Left cardiac atrium (tissue), 4 donors: ENCODE measurements around the gene GRIN3B. TPM values are rescaled to one million over a fixed set of nuclear protein-coding genes. Genes with fewer than 3 reads are reported as not detected.

Experiments used
- ATAC-seq, 2 donors: fragments of 200-7000 bp; cut with Tn5 transposase; one replicate each; pipeline ENCODE4 v1.9.1; 2020; ENCODE audit warnings: mild to moderate bottlenecking in 2 of 2, moderate library complexity in 2 of 2
- DNase-seq: peaks from one replicate; pipeline ENCODE4 v3.0.0-alpha.2; 2020
- intact Hi-C, 2 donors: fragments of 100-400 bp; cut with DNase I; formaldehyde crosslinking; loops; one replicate each; pipeline versions ENCODE4 v1.14.1 to v1.15.1; 2022 to 2023
- total RNA-seq, 2 donors: library from RNA; stranded (reverse); fragmentation: NEBNext Ultra II Directional; extraction: Animal tissue kit (Norgen Biotek cat#: 25700); gene quantifications; one replicate each; pipeline ENCODE4 v1.2.1, GENCODE V29; 2021
- donor health status: DM: no; HTN: yes; CAD: no.
- donor health status: DM: no; HTN: yes; CAD: no; lungs with severe emphysema.
- donor health status: DM: yes; HTN: yes; CAD: no.
- donor health status: Dilated cardiomyopathy.

Gene GRIN3B
- total RNA-seq, 2 donors from 2014 or later, result 0.06 TPM; not detected in 1

- ATAC-seq, result no peak
- intact Hi-C loops, result loop anchor here in 1 of 2 donors (10.0 kb wide), 1 partner anchor 131 kb away; the partner anchor contains the start of genes CFD and ELANE
- no peak for DNase-seq
Observed at GRCh38 chr19:986083-986482, 14.1 kb upstream of the GRIN3B start.

DNA sequence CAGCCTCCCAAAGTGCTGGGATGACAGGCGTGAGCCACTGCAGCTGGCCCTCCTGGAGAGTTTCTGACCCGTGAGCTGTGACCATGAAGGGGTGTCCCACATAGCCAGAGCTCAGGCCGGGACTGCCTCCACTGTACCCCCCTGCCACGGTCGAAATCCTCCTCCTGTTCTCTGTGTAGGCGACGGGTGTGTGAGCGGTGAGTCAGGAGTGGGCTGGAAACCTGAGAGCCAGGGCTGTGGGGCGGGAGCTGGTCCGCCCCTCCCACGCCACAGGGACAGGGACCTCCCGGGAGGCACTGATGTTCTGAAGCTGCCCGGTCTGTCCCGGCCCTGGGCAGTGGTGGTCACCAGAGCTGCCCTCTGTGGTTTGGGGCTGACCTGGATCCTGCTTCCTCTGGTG lies 12.1 kb upstream of the GRIN3B start:
- ATAC-seq (no peak), DNase-seq (no peak)
- intact Hi-C loops, result loop anchor here in 1 of 2 donors (10.0 kb wide), 1 partner anchor 133 kb away; the partner anchor contains the start of genes CFD and ELANE

DNA sequence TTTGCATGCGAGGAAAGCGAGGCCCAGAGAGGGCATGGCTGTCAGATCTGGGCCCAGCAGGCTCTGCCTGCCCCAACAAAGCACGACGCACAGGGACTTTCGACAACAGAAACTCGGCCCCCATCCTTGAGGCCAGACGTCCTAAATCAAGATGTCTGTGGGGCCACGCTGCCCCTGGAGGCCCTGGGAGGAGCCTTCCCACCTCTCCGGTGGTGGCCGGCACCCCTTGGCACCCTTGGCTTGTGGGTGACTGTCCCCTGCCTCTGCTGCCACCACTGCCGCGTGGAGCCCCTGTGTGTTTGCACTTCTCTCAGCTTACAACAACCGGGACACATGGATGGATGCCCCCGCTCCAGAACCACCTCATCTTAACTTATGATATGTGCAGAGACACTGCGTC lies 11.7 kb upstream of the GRIN3B start:
- no peak for DNase-seq
- no peak for ATAC-seq
- intact Hi-C loops, result loop anchor here in 1 of 2 donors (10.0 kb wide), 1 partner anchor 134 kb away; the partner anchor contains the start of genes CFD and ELANE

- DNase-seq (no peak), ATAC-seq (no peak)
- intact Hi-C loops, result loop anchor here in 1 of 2 donors (10.0 kb wide), 1 partner anchor 135 kb away; the partner anchor contains the start of genes CFD and ELANE
Observed at GRCh38 chr19:989381-990081, 10.7 kb upstream of the GRIN3B start.

DNA sequence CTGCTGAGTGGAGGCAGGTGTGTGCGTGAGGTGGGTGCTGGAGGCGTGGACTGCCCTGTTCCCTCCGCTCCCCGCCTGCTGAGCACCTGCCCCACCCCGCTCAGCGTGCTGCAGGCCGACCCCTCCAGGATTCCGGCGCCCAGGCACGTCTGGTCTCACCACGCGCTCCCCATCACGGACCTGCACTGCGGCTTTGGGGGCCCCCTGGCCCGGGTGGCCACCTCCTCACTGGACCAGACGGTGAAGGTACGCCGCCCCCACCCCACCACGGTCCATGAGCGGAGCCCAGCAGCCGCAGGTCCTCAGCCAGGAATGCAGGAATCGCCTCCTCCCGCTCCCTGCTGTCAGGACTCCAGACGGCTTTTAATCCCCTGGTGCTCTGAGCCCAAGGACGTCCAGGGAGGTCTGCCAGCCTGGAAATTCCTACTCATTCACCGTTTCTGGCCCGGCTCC lies 10.1 kb upstream of the GRIN3B start:
- intact Hi-C loops, result no loop called here
- ATAC-seq (no peak), DNase-seq (peak; percentile 13)

DNA sequence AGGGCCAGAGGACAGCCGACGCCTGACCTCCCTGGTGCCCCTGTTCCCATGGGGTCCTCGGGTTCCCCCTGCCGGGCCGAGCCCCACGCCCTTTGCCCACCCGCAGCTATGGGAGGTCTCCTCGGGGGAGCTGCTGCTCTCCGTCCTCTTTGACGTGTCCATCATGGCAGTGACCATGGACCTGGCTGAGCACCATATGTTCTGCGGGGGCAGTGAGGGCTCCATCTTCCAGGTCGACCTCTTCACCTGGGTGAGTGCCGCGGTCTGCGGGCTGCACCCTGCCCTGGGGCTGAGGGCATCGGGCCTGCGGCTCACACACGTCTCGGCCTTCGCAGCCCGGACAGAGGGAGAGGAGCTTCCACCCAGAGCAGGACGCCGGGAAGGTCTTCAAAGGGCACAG lies 9.5 kb upstream of the GRIN3B start:
- intact Hi-C loops, result no loop called here
- no peak for DNase-seq
- no peak for ATAC-seq

- no peak for DNase-seq
- intact Hi-C loops, result no loop called here
- ATAC-seq, result peak; percentile 41
Observed at GRCh38 chr19:991174-991931, 8.9 kb upstream of the GRIN3B start.

GRCh38 chr19:991932-992669 lies 8.1 kb upstream of the GRIN3B start:
- ATAC-seq, result no peak
- intact Hi-C loops, result no loop called here
- DNase-seq, result no peak

DNA sequence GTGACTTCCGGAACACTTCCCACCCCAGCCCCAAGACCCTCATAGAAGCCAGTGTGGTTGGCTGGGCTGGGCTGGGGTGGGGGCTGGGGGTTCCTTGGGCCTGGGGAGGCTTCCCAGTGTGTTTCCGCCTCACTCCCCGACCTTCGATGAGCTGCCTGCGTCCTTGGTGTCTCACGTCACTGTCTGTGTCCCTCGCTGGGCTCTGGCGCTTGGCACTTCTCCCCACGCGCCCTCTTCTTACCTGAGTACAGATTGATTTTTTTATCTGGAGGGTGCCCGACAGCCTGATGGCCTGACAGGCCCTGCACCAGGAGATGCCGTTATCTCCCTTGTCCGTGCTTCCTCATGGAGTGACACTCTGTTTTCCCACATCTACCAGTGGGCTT lies 7.6 kb upstream of the GRIN3B start:
- no peak for DNase-seq
- intact Hi-C loops, result no loop called here
- ATAC-seq, result no peak

DNA sequence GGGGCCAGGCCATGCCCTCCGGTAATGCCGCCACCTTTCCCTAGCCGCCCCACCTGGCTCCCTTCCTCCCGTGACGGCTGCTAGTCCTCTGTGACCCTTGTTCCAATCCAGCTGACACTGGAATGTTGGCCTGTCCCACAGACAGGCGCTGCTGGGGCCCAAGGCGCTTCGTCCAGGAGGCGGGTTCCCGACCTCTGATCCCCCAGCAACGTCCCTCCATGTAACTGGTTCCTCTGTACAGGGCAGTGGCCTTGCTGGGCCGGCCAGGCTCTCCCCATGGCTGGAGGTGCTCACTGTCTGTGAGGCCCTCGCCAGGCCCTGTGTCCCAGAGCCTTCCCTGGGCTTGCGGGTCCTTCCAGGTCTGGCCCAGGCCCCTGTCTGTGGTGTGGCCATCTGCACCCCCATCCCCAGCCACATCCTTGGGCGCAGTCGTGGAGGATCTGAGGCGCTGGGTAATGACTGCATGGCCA lies 6.8 kb upstream of the GRIN3B start:
- DNase-seq (no peak), ATAC-seq (no peak)
- intact Hi-C loops, result no loop called here

DNA sequence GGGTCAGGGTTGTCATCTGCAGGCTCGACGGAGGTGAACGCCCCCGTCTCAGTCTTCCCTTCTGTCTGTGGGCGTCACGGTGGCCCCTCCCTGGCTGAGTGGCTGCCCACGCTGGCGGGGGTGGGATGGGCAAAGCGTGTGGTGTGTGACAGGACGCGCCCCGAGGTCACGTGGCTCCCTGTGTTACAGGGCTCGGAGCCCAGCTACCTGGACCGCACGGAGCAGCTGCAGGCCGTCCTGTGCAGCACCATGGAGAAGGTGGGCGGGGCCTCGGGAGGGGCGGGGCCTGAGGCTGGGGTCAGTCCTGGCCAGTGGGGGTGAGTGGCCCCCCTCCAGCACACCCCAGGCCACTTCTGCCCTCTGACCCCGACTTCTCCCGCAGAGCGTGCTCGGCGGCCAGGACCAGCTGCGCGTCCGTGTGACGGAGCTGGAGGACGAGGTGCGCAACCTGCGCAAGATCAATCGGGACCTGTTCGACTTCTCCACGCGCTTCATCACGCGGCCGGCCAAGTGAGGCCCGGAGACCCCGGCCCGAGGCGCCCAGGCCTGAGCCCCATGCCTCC lies 6.3 kb upstream of the GRIN3B start:
- intact Hi-C loops, result no loop called here
- ATAC-seq (no peak), DNase-seq (no peak)

DNA sequence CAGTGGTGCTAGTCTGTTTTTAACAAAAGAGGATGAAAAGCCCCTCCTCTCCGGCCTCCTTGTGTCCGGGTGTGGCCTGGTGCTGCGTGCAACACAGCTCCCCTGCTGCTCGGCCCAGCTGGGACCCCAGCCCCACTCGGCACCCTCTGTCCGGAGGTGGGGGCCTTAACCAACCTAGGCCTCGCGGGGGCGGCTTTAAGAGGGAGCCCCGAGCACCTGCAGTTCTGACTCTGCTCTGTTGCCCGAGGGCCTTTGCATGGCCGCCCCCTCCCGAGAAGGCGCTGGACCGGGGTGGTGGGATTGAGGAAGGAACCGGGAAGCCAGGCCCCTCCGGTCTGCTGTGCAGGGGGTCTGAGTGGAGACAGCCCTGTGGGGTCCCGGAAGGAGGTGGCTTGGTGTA lies 5.7 kb upstream of the GRIN3B start:
- DNase-seq (no peak), ATAC-seq (no peak)
- intact Hi-C loops, result no loop called here

DNA sequence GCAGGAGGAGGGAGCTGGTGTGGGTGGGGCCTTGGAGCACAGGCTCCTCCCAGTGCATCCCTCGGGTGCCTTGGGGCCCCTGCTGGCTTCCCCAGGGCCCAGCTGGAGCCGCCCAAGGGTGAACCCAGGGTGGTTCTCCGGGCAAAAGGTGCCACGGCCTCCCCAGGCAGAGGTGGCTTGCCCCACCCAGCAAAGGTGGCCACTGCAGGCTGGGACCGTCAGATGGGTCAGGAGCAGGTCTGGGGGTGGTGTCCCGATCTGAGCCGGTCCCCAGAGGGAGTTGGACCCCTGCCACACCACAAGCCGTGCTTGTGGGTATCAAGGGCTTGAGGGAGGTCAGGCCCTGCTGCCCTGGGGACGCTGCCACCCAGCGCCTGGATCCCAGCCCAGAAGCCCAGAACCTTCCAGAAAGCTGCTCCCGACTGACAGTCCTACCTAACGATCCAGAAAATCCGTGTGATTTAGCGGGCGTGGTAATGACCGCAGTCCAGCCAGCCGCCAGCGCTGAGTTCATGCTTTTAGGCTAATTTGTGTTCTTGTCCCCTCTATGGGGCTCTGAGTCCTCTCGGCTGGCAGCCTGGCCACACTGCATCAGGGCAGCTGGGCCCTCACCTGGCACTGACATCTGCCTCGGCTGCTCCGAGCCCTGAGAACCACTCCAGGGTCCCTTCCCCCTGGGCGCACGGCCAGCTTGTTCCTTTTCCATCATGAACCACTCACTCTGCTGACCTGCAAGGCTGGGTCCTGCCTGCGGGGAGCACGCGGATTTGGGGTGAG lies 5.0 kb upstream of the GRIN3B start:
- DNase-seq, result no peak
- no peak for ATAC-seq
- intact Hi-C loops, result no loop called here

GRCh38 chr19:996051-996838 lies 4.0 kb upstream of the GRIN3B start:
- ATAC-seq (peak in 1 of 2 donors; percentile 14), DNase-seq (no peak)
- intact Hi-C loops, result no loop called here

DNA sequence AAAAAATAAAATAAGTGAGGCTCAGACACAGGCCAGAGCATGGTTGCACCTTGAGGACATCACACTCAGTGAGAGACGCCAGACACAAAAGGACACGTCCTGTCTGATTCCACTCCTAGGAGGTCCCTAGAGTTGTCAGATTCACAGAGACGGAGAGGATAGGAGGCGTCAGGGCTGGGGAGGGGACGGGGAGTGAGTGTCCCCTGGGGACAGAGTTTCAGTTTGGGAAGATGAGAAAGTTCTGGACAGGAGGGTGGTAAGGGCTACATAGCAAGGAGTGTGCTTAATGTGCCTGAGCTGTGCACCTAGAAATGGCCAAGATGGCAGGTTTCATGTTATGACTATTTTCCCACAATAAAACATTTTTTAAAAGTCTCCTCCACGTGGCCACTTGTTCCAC lies 2.2 kb upstream of the GRIN3B start:
- DNase-seq, result no peak
- intact Hi-C loops, result no loop called here
- no peak for ATAC-seq

DNA sequence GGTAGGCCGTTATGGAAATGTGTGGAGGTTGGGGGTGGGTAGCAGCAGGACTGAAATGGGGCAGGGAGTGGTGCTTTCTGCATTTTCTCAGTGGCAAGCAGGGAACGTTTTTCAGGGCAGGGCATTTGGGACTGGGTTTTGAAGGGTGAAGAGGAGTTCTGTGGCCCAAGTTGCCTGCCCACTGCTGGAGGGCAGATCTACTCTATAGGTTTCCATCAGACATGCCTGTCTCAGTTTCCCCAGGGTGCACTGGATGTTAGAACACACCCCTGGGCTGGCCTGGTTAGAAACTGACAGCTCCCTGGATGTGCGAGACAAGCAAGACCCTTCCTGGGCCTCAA lies 870 bp upstream of the GRIN3B start:
- intact Hi-C loops, result no loop called here
- ATAC-seq (no peak), DNase-seq (no peak)

DNA sequence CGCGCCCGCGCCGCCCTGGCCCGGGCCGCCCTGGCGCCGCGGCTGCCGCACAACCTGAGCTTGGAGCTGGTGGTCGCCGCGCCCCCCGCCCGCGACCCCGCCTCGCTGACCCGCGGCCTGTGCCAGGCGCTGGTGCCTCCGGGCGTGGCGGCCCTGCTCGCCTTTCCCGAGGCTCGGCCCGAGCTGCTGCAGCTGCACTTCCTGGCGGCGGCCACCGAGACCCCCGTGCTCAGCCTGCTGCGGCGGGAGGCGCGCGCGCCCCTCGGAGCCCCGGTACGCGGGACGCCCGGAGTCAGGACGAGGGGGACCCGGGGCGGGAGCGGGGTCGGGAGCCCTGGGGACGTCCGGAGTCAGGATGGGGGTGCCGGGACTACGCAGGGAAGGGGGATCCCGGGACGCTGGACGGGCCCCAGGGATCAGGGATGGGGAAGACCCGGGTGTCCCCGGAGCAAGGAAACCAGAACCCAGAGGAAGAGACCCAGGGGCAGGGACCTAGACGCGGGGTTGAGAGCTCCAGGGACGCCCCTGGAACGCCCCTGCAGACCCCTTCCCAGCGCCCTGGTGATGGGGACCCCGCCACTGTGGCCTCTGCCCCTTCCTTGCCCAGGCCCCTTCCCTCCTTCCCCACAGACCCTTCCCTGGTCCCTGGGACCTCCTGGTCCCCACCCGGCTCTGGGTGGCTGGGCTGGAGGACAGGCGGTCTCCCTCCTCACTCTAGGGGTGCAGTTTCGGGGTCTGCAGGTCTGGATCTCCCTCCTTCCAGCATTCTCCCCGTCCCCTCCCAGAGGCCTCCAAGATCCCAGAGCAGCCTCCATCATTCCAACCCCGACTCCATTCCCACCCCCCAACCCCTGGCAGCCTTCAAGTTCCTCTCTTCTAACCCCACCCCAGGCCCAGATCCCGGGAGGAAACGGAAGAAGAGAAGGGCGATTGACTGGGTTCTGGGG lies 645 bp downstream of the GRIN3B start:
- ATAC-seq, result no peak

More for the DNA sequence above, 645 bp downstream of the GRIN3B start:
- intact Hi-C loops, result no loop called here
- DNase-seq, result no peak
